Metanephros (tissue), 1 donor: ENCODE data around the gene SYNPO2L. TPM values are rescaled to one million over a fixed set of nuclear protein-coding genes. Genes with fewer than 3 reads are reported as not detected.

Source experiments
- total RNA-seq: library from RNA; depleted of rRNA; stranded (reverse); fragments of >200 nt; gene quantifications from one replicate; pipeline ENCODE4 v1.2.3, GENCODE V29; 2014

SYNPO2L gene, protein sequence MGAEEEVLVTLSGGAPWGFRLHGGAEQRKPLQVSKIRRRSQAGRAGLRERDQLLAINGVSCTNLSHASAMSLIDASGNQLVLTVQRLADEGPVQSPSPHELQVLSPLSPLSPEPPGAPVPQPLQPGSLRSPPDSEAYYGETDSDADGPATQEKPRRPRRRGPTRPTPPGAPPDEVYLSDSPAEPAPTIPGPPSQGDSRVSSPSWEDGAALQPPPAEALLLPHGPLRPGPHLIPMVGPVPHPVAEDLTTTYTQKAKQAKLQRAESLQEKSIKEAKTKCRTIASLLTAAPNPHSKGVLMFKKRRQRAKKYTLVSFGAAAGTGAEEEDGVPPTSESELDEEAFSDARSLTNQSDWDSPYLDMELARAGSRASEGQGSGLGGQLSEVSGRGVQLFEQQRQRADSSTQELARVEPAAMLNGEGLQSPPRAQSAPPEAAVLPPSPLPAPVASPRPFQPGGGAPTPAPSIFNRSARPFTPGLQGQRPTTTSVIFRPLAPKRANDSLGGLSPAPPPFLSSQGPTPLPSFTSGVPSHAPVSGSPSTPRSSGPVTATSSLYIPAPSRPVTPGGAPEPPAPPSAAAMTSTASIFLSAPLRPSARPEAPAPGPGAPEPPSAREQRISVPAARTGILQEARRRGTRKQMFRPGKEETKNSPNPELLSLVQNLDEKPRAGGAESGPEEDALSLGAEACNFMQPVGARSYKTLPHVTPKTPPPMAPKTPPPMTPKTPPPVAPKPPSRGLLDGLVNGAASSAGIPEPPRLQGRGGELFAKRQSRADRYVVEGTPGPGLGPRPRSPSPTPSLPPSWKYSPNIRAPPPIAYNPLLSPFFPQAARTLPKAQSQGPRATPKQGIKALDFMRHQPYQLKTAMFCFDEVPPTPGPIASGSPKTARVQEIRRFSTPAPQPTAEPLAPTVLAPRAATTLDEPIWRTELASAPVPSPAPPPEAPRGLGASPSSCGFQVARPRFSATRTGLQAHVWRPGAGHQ
- total RNA-seq, result 5.0 TPM

DNA sequence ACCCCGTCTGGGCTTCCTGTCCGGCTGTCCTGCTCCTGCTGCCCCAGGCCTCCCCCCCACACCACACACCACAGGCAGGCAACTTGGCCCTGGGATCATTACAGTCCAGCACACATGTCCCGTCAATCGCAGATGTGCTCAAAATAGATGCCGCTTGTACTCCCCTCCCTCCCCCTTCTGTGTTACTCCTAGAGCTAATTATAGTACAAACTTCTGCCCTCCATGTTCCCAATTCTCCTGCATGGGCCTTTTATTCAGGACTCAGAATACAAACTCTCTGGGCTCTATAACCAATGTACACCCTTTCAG, at the start of gene SYNPO2L:
TSS of gene SYNPO2L (minus strand) at position 40 of the 309 bp plus-strand sequence. CDS start 107 bp downstream, outside the sequence.

DNA sequence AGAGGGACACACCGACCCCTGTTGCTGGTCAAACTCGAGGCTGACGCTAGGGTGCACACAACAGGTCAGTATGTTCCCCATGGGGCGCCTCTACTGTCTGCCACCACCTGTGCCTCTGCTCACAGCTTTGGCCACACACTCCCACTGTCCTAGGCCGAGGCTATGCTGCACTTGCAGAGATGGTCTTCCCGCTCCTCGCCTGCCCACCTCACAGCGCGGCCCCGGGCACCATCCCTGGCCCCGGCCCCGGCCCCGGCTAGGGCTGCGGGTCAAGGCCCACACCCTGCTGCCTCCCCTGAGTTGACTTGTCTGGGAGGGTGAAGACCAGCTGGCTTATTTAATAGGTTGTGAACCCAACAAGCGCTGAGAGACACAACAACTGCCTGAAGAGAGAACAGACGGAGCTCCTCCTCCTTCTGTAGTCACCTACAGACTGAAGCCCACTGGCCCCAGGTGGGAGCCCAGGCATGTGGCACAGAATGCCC, 41.9 kb upstream of the SYNPO2L start, which contains the start of gene AGAP5:
TSS of gene AGAP5 (minus strand) at position 435 of the 485 bp plus-strand sequence. CDS start at position 81, 354 bp downstream.

GRCh38 chr10:73641328-73642060, 14.3 kb downstream of the SYNPO2L start, which contains the start of gene MYOZ1:
Gene MYOZ1, minus strand, starts transcription at chr10:73641474. Its CDS starts 1,457 bp downstream, at chr10:73640017.

Other genes starting within 250 kb of the SYNPO2L start
- gene ANXA7, start 242.0 kb downstream of the SYNPO2L start, total RNA-seq, result 78.0 TPM
- 4.1 TPM for gene MSS51, start 222.5 kb downstream of the SYNPO2L start, total RNA-seq
- 57.5 TPM for gene PPP3CB, start 160.0 kb downstream of the SYNPO2L start, total RNA-seq
- gene USP54, start 64.7 kb downstream of the SYNPO2L start, total RNA-seq, result 23.5 TPM
- gene MYOZ1, start 14.6 kb downstream of the SYNPO2L start, total RNA-seq, result 196 TPM
- 9.9 TPM for gene AGAP5, start 42.1 kb upstream of the SYNPO2L start, total RNA-seq
- 52.0 TPM for gene SEC24C, start 88.3 kb upstream of the SYNPO2L start, total RNA-seq
- 28.3 TPM for gene CHCHD1, start 126.0 kb upstream of the SYNPO2L start, total RNA-seq
- gene ZSWIM8, start 129.6 kb upstream of the SYNPO2L start, total RNA-seq, result 116 TPM
- 36.8 TPM for gene NDST2, start 155.6 kb upstream of the SYNPO2L start, total RNA-seq
- gene CAMK2G, start 218.5 kb upstream of the SYNPO2L start, total RNA-seq, result 25.4 TPM